ENCODE results near the gene PHF21A.
"Not testable (repeated sequence)": the region's sequence is repeated elsewhere in the genome, so short reads cannot be mapped to it uniquely, and the experiment has no call there.

The PHF21A gene

GRCh38 chr11:46034041-46034440 is 87.2 kb downstream of the PHF21A start:
- no peak for DNase-seq (ENCODE audit: low read depth)

DNA sequence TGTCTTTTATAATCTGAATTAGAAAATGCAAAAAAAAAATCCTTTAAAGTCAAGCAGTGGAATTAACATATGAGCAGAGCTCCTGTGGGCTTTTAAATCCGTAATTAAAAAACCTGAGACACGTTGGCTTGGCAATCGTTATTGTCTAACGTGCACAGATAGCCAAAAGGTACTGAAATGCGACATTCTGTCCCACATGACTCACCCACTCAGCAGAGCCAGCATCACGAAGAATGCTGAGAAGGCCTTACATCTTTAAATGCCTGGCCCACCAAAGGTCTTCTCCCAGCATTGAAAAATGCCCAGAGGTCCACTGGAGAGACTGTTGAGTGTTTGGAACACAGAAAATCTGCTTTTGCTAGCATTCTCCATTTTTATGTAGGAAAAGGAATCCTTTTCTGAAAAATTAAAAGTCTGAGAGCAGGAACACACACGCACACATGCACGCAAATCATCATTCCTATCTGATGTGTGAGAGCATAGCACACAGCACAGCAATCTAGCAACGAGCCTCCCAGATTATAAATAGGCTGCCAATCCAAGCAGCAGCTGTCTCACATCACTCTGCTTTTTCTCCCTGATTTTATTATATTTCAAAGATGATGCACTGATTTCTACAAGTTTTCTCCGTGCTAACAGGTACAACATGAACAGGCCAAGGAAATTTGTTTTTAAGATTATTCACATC is 94.5 kb downstream of the PHF21A start:
- DNase-seq (ENCODE audit: low read depth), result no peak

- DNase-seq (ENCODE audit: low read depth), result no peak
These were observed 101.1 kb downstream of the PHF21A start for GRCh38 chr11:46020084-46020599.

DNA sequence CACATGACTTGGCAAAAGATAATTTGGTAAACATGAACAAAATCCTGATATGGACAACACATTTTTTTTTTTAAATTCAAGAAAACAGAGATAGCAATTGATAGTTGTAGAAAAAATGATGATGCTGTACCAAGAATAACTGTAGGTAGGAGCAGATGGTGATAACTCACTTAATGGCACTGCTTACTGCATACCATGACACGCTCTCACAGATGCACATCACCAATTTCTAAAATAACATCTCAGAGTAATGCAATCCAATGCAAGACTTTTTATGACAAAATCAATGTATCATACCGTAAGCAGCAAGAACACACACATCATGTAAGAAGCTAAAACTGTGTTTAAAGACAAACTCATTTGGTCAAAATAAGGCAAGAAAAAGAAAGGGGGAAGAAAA is 102.6 kb downstream of the PHF21A start:
- DNase-seq (ENCODE audit: low read depth), result no peak

DNA sequence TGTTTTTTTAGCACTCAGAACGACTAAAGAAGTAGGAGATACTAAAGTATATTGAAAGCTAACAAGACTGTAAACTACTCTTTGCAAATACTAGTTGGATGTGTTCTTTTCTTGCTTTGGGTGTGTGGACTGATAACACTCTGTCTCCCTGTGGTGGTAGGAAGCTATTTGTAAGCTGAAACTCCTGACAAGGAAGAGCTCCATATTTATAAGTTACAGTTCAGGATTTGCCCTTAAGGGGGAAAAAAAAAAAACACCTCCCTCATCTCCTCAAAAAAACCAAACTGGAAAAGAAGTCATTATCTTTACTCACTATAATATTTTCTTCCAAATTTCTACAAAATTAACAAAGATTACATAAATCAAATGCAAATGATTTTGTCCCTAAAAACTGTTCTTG is 103.9 kb downstream of the PHF21A start:
- DNase-seq (ENCODE audit: low read depth), result no peak

GRCh38 chr11:46015941-46016340 is 105.3 kb downstream of the PHF21A start:
- DNase-seq (ENCODE audit: low read depth), result no peak

GRCh38 chr11:46014168-46014567 is 107.1 kb downstream of the PHF21A start:
- DNase-seq (ENCODE audit: low read depth), result not testable (repeated sequence)

- DNase-seq (ENCODE audit: low read depth), result no peak
These were observed 109.1 kb downstream of the PHF21A start for GRCh38 chr11:46012185-46012584.

- no peak for DNase-seq (ENCODE audit: low read depth)
These were observed 111.2 kb downstream of the PHF21A start for GRCh38 chr11:46010100-46010499.

GRCh38 chr11:46009647-46010046 is 111.6 kb downstream of the PHF21A start:
- no peak for DNase-seq (ENCODE audit: low read depth)

GRCh38 chr11:46006418-46007070 is 114.7 kb downstream of the PHF21A start:
- DNase-seq (ENCODE audit: low read depth), result no peak

DNA sequence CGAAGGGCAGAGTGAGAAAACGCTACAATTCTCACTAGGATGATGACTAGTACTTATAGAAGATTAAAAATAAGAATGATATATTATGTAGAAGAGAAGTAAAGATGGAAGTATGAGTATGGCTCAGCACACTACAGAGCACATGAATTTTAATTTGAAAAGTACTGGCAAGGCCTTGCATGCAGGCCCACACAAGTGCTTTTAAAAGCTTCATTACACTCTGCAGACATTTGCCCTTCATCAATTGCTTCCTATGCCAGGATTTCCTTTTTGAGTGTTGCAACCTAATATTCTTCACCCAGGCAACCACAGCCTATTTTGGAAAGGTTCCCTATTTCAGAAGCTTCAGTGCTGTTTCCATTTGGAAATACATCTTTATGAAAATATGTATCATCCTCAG is 117.7 kb downstream of the PHF21A start:
- DNase-seq (ENCODE audit: low read depth), result no peak

- DNase-seq (ENCODE audit: low read depth), result no peak
These were observed 119.1 kb downstream of the PHF21A start for GRCh38 chr11:46002189-46002588.

- DNase-seq (ENCODE audit: low read depth), result no peak
These were observed 119.8 kb downstream of the PHF21A start for GRCh38 chr11:46001448-46001914.

DNA sequence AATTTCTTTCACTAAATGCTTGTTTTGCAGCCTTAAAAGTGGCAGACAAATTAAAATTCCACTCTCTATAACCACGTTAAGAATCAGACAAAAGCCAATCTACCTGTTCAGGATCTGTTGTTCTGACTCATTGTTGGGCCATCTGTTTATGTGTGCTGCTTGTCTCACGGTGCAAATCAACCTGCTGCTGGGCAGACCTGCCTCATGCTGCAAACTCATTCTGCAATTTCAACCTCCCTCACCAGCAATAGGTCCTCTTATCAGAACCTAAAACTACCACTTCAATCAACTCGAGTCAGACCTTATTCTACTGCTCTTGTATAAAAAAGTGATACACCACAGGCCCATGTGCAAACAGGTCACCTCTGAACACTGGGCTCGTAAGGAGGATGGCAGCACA is 123.7 kb downstream of the PHF21A start:
- DNase-seq (ENCODE audit: low read depth), result no peak

DNA sequence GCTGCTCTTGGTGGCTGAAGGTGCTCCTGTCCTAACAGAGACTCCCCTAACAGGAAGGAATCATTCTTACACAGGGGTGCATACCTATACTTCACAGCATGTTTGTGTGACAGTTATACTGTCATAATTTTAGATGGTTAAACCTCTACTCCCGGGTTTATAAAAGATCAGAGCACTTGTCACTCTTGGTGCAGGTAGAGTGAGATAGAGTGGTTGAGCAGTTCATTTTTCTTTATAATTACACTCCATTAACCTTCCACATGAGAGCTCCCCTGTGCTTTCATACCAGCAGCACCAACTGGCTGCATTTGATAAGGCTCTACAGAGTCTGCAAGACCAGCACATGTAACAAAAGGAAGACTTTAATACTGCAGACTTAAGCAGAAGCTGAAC is 125.9 kb downstream of the PHF21A start:
- DNase-seq (ENCODE audit: low read depth), result no peak

DNA sequence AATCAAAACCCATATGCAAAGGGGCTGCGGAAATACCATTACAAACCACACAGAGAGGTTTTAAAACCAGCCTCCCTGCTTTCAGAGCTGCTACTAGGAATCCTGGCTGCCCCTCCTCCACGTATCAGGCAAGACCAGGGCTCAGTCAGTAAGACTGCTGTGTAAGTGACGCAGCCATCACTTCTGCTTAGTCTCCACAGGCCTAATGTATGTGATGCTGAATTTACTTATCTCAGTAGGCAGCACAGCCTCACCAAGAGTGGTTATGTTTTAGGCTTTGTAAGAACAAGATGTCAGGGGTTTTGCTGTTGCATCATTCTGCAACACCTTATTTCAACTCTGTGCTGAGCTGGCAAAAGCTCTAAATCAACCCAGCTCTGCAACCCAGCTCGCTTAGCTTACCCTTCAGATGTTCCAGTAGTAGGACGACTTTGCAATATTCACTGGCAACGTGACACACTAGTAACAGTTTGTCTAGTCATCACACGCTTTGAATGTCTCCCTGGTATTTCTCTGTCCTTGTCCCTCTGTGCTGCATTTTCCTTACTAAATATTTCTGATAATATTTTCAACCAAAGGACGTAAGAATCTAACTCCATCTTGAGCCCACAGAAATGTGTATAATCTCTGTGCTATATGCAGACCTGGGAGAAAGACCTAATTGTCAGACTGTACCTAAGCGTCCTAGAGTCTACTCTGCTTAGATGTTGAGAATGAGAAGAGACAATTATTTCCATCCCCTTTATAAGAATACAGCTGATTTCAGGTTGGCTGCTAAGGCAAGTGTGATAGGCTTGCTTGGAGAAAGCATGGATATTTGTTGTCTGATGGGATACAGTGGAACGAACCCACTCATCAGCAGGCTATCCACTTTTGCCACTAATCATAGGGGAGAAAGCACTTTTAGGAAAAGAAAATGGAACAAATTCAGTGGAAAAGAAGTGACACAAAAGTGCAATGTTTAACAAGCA is 126.6 kb downstream of the PHF21A start:
- no peak for DNase-seq (ENCODE audit: low read depth)

DNA sequence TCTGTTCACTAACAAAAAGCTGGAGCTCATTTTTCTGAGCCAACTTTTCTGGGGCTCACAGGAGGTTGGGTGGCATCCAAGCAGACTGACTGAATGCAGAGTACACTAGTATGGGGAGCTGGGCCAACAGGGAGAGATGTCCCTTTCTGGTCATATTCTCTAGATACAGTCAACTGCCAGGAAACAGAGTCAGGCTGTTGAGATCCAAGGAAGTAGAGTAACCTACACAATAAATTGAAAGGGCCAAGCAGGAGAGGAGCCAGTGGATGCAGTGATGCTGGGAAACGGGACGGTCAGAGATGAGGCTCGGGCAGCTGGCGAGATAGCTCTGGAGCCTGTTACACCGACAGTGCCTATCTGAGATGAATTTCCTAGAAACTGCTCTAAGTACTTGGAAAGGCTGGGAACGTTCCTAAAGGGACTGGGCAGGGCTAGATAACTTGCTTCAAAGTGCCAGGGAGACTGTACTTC is 127.7 kb downstream of the PHF21A start:
- DNase-seq (ENCODE audit: low read depth), result no peak

DNA sequence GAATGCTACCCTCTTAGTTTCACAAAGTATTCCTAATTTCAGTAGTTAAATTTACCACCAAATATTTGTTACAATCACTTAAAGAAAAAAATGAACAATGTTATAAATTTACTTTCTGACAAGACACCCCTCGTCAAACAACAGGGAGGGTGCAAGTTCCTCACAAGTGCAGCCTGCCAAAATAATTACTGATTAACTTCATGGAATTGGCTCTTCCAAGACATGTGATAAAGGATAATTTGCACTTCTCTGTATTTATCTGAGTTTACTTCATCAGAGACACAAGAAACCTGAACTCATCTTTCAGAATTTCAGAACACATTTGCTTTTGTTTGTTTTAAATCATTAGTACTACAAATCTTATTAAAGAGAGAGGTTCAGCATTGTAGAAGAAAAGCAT is 132.3 kb downstream of the PHF21A start:
- no peak for DNase-seq (ENCODE audit: low read depth)

DNA sequence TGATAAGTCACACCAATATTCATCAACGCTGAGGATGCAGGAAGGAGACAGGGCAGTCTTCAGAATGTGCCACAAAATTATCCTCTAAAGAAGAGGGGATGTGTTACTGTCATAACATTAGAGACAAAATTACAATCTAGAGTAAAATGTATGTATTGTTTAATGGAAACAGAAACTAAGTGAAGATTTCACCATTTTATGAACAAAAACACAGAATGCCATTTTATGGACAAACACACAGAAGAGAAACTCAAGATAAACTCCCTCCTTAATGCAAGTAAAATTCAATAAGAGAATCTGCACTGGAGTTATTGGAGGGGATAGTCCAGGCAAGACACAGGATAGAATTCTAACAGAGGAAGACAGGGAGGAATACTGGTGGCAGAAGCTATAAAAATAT is 136.0 kb downstream of the PHF21A start:
- no peak for DNase-seq (ENCODE audit: low read depth)

DNA sequence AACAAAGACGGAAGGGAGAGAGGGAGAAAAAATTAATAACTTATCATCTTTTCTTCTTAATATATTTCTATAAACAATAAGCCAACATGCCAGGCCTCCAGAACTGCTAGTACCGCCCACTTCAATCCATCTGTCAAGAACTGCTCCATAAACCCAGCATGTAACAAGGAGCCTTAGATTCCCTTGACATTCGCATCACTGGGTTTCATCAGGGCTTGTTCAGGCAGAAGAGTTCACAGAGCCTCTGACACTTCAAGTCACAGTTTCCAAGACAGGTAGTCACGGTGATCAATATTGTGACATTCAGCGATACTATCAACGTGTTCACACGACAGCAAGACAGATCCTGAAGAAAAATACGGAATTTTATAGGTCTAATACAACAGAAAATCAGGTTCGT is 137.1 kb downstream of the PHF21A start:
- no peak for DNase-seq (ENCODE audit: low read depth)

- no peak for DNase-seq (ENCODE audit: low read depth)
These were observed 137.8 kb downstream of the PHF21A start for GRCh38 chr11:45983471-45983845.
